Hepatocyte (in vitro differentiated cells): ENCODE measurements around the gene PTPRK.

Experiments
- EZH2phosphoT487 ChIP-seq: fragments of 200-600 bp; sonication (generic); IDR thresholded peaks from one replicate; pipeline ENCODE4 v1.6.1; 2018; ENCODE audit warnings: antibody characterized with exemption, mild to moderate bottlenecking, low read depth, moderate library complexity; ENCODE audit not compliant: unreplicated experiment, severe bottlenecking
- TF ChIP-seq, protein P1 (sequence below): fragments of 200-600 bp; sonication (generic); IDR thresholded peaks from 2 replicates; pipeline ENCODE4 v1.5.1; 2016; ENCODE audit warnings: antibody characterized with exemption, mild to moderate bottlenecking; ENCODE audit not compliant: poor library complexity

DNA sequence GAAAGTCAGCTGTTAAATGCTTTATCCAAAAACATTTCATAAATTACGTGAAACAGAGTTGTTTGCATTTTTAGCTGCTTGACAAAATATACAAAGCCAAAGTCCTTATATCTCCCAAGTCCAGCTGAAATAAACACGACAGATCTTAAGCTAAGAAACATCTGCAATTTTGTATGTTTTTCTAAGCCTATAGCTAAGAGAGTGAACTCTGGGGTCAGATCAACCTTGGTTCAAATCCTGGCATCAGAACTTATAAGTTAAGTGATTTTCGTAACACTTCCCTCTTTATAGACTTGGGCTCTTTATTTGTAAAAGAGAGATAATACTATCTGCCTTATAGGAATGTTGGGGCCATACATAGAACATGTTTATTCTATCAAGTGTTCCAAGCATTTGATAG, 176.7 kb downstream of the PTPRK start:
- TF ChIP-seq, protein P1, sequence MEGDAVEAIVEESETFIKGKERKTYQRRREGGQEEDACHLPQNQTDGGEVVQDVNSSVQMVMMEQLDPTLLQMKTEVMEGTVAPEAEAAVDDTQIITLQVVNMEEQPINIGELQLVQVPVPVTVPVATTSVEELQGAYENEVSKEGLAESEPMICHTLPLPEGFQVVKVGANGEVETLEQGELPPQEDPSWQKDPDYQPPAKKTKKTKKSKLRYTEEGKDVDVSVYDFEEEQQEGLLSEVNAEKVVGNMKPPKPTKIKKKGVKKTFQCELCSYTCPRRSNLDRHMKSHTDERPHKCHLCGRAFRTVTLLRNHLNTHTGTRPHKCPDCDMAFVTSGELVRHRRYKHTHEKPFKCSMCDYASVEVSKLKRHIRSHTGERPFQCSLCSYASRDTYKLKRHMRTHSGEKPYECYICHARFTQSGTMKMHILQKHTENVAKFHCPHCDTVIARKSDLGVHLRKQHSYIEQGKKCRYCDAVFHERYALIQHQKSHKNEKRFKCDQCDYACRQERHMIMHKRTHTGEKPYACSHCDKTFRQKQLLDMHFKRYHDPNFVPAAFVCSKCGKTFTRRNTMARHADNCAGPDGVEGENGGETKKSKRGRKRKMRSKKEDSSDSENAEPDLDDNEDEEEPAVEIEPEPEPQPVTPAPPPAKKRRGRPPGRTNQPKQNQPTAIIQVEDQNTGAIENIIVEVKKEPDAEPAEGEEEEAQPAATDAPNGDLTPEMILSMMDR: no peak
- TF ChIP-seq EZH2phosphoT487: no peak
